Measurements from ENCODE around the gene ELMO1.

DNA sequence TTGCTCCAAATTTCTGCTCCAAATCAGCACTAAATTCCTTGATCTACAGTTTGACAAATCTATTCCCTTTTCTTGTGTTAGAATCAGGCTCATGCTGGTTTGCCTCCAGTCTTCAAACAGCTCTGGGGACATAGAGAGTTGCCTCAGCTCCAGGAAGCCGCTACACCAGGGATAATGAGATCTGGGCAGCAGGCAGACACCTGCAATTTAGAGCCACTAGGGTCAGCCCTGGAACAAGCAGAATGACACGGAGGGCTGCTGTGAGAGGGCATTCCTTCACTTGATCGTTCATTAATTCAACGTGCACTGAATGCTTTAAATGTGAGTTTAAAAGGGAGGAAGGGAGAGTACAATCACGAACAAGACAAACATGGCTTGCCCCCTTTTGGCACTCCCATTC, 3.7 kb upstream of the ELMO1 start:
- TF ChIP-seq, protein P1, sequence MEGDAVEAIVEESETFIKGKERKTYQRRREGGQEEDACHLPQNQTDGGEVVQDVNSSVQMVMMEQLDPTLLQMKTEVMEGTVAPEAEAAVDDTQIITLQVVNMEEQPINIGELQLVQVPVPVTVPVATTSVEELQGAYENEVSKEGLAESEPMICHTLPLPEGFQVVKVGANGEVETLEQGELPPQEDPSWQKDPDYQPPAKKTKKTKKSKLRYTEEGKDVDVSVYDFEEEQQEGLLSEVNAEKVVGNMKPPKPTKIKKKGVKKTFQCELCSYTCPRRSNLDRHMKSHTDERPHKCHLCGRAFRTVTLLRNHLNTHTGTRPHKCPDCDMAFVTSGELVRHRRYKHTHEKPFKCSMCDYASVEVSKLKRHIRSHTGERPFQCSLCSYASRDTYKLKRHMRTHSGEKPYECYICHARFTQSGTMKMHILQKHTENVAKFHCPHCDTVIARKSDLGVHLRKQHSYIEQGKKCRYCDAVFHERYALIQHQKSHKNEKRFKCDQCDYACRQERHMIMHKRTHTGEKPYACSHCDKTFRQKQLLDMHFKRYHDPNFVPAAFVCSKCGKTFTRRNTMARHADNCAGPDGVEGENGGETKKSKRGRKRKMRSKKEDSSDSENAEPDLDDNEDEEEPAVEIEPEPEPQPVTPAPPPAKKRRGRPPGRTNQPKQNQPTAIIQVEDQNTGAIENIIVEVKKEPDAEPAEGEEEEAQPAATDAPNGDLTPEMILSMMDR (IDR thresholded peaks at IDR 0.05): no peak
- TF ChIP-seq POLR2A (IDR thresholded peaks at IDR 0.05): no peak

Data from adrenal gland (tissue), 5 donors.